Heart right ventricle (tissue), 16 donors: ENCODE data around the gene GOLGA6A. TPM values are rescaled to one million over a fixed set of nuclear protein-coding genes. Genes with fewer than 3 reads are reported as not detected.

Source experiments
- ATAC-seq, 8 donors: fragments of 200-7000 bp; cut with Tn5 transposase; one replicate each; pipeline ENCODE4 v1.9.1; 2020; ENCODE audit warnings: mild to moderate bottlenecking in 8 of 8, moderate library complexity in 8 of 8, moderate number of reproducible peaks in 1 of 8
- DNase-seq, 2 donors: peaks; one replicate each; pipeline ENCODE4 v3.0.0-alpha.2; 2020
- H3K27ac ChIP-seq, 10 donors: fragments of 200-600 bp; sonication (generic) in 2 of 10; one replicate each; pipeline versions ENCODE4 v1.5.0 to v1.8.0; 2020 to 2022; ENCODE audit warnings: mild to moderate bottlenecking in 3 of 10
- H3K27me3 ChIP-seq, 7 donors: fragments of 200-600 bp; one replicate each; pipeline ENCODE4 v1.8.0; 2021 to 2022; ENCODE audit warnings: mild to moderate bottlenecking in 2 of 7
- H3K36me3 ChIP-seq, 9 donors: fragments of 200-600 bp; sonication (generic) in 1 of 9; one replicate each; pipeline versions ENCODE4 v1.5.0 to v1.8.0; 2020 to 2022; ENCODE audit warnings: mild to moderate bottlenecking in 2 of 9
- H3K4me1 ChIP-seq, 9 donors: fragments of 200-600 bp; sonication (generic) in 1 of 9; one replicate each; pipeline versions ENCODE4 v1.5.0 to v1.8.0; 2020 to 2022; ENCODE audit warnings: mild to moderate bottlenecking in 4 of 9
- H3K4me3 ChIP-seq, 10 donors: fragments of 200-600 bp; sonication (generic) in 2 of 10; one replicate each; pipeline versions ENCODE4 v1.5.0 to v1.8.0; 2020 to 2022; ENCODE audit warnings: mild to moderate bottlenecking in 7 of 10, moderate library complexity in 2 of 10
- H3K9me3 ChIP-seq, 11 donors: fragments of 200-600 bp in 10 of 11; sonication (generic) in 2 of 11; one replicate each; pipeline versions ENCODE4 v1.5.0 to v1.8.0; 2013 to 2022; ENCODE audit warnings: mild to moderate bottlenecking in 2 of 11, control low read depth in 1 of 11, moderate library complexity in 1 of 11
- WGBS, 2 donors: extraction: QIAGEN DNeasy Blood & Tissue Kit; methylation state at CpG; one replicate each; pipeline ENCODE4 v1.1.7; 2013; ENCODE audit warnings: inconsistent platforms in 1 of 2; 5-methylcytosine and 5-hydroxymethylcytosine counted together
- intact Hi-C, 10 donors: fragments of 100-400 bp; cut with DNase I; formaldehyde crosslinking; loops; one replicate each; pipeline versions ENCODE4 v1.11.1 to v1.14.2; 2022
- polyA plus RNA-seq, 2 donors: library from polyadenylated mRNA; stranded (reverse); fragments of 200-250 nt; gene quantifications; one replicate each; pipeline ENCODE4 v1.2.3, GENCODE V29; 2013
- total RNA-seq, 10 donors: library from RNA; stranded (reverse); fragmentation: NEBNext Ultra II Directional in 3 of 10; extraction: Animal tissue kit (Norgen Biotek cat#: 25700) in 3 of 10; gene quantifications; one replicate each; pipeline versions ENCODE4 v1.2.1 to v1.2.4, GENCODE V29; 2021 to 2023
- TF ChIP-seq, protein P1 (sequence below), 9 donors: fragments of 200-600 bp; sonication (generic) in 2 of 9; IDR thresholded peaks; one replicate each; pipeline versions ENCODE4 v1.5.0 to v1.8.0; 2021 to 2022; ENCODE audit warnings: antibody characterized with exemption in 9 of 9, mild to moderate bottlenecking in 5 of 9, moderate library complexity in 1 of 9
- donor health status: Arrhythmogenic right ventricular cardiomyopathy.
- donor health status: ischemic (EF 13 %, LVEDD 7.1; RV severe dilation, severe dysfunction).
- donor health status: healthy with polysubstance abuse.
- donor health status: DM: no; HTN: yes; CAD: no.
- donor health status: DM: no; HTN: no; CAD: no.
- donor health status: ischemic (EF 25% LVEDD 6.9; RV normal size, moderate dysfunction).
- donor health status: ischemic (EF 25% LVEDD 5.7; RV mildly dilated, moderate dysfunction).
- donor health status: healthy.
- donor health status: DM: yes; HTN: yes; CAD: no.
- donor health status: Ischemic cardiomyopathy.
- donor health status: ischemic (EF 35%, LVEDD 5.7; RV mildly dilated, moderate dysfunction).
- donor health status: nonischemic (EF 11% LVEDD 7.7; RV severe dilation, severe dysfunction).
- donor health status: DM: yes; HTN: yes; CAD: no.
- donor health status: PGD.
- donor health status: ischemic (EF 29% LVEDD 5.4; RV normal size, mild dysfunction).
- donor health status: nonischemic (EF 23%, LVEDD 6.1; RV moderate dilation, normal function).

Gene GOLGA6A
- total and polyA plus RNA-seq, 12 donors, result not detected

DNA sequence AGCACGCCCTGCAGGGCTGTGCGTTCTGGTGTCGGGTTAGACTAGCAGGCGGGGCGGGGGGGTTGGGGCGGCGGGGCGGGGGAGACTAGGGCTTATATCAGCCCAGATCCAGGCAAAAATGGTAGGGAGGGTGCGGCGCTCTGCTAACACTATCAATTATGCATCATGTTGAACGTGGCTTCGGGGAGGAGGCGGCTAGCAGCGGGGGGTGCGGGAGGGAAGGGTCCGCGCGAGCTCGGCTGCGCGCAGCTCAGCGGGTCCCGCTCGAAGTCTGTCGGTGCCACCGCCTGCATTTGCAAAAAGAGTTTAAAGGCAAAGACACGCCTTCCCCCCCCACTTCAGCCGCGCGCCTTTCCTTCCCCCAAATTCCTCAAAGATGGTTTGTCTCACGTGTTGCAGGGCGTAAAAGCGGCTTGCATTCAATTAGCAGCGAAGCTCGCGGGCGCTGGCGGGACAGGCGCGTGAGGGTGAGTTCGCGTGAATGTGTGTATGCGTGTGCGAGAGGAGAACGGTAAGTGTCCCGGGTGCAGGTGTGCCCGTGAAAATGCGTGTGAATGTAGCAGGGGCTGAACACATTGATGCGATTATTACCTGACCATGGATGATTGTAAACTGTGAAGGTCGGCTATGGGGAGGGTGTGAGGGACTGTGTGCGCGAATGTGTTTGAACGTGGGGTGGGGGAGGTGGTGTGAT, 48.0 kb upstream of the GOLGA6A start, which contains the start of gene ISLR2:
Gene ISLR2, plus strand, starts transcription at position 432 of the 694 bp plus-strand sequence. CDS start 2,169 bp downstream, outside the sequence.
- peaks cover 0 to 98% (median 79%) of the 10 kb centered on the region in 7 donors for H3K27me3 ChIP-seq
- H3K27ac ChIP-seq, result peak within 1 kb of the TSS in 8 of 10 donors; percentile 50 to 89 (median 80)
- DNase-seq (no peak), ATAC-seq (no peak)
- peaks cover 3 to 71% (median 60%) of the 10 kb centered on the region in 9 donors for H3K4me1 ChIP-seq
- WGBS, 2 donors, result 1 to 2% methylated on average over 47 to 53 of the region's 53 CpGs
- TF ChIP-seq, protein P1, sequence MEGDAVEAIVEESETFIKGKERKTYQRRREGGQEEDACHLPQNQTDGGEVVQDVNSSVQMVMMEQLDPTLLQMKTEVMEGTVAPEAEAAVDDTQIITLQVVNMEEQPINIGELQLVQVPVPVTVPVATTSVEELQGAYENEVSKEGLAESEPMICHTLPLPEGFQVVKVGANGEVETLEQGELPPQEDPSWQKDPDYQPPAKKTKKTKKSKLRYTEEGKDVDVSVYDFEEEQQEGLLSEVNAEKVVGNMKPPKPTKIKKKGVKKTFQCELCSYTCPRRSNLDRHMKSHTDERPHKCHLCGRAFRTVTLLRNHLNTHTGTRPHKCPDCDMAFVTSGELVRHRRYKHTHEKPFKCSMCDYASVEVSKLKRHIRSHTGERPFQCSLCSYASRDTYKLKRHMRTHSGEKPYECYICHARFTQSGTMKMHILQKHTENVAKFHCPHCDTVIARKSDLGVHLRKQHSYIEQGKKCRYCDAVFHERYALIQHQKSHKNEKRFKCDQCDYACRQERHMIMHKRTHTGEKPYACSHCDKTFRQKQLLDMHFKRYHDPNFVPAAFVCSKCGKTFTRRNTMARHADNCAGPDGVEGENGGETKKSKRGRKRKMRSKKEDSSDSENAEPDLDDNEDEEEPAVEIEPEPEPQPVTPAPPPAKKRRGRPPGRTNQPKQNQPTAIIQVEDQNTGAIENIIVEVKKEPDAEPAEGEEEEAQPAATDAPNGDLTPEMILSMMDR (IDR thresholded peaks at IDR 0.05), result no peak
- peaks cover 0 to 14% (median 0%) of the 10 kb centered on the region in 9 donors for H3K36me3 ChIP-seq
- H3K9me3 ChIP-seq, result peaks cover 0 to 4% (median 0%) of the 10 kb centered on the region in 11 donors
- intact Hi-C loops, result loop anchor here in 1 of 10 donors (10.0 kb wide), 1 partner anchor 114 kb away; no protein-coding TSS in a partner anchor
- H3K4me3 ChIP-seq, result peak within 1 kb of the TSS; percentile 20 to 64 (median 52)

- WGBS, 2 donors, result 1 to 2% methylated on average over 40 of the region's 40 CpGs
- DNase-seq (no peak), ATAC-seq (no peak)
- H3K4me3 ChIP-seq, result peak overlapping the region; percentile 20 to 64 (median 52)
- H3K9me3 ChIP-seq, result peaks cover 0 to 3% (median 0%) of the 10 kb centered on the region in 11 donors
- H3K4me1 ChIP-seq, result peaks cover 3 to 65% (median 55%) of the 10 kb centered on the region in 9 donors
- H3K27ac ChIP-seq, result peak overlapping the region in 8 of 10 donors; percentile 50 to 89 (median 80)
- H3K36me3 ChIP-seq, result peaks cover 0 to 14% (median 0%) of the 10 kb centered on the region in 9 donors
- H3K27me3 ChIP-seq, result peaks cover 0 to 98% (median 79%) of the 10 kb centered on the region in 7 donors
- TF ChIP-seq, protein P1 (IDR thresholded peaks at IDR 0.05), result no peak
- intact Hi-C loops, result loop anchor here in 9 of 10 donors (2.0 to 10.0 kb wide), 10 partner anchors 51 to 193 kb away; no protein-coding TSS in a partner anchor
Measured at GRCh38 chr15:74129586-74130154, 47.3 kb upstream of the GOLGA6A start.

DNA sequence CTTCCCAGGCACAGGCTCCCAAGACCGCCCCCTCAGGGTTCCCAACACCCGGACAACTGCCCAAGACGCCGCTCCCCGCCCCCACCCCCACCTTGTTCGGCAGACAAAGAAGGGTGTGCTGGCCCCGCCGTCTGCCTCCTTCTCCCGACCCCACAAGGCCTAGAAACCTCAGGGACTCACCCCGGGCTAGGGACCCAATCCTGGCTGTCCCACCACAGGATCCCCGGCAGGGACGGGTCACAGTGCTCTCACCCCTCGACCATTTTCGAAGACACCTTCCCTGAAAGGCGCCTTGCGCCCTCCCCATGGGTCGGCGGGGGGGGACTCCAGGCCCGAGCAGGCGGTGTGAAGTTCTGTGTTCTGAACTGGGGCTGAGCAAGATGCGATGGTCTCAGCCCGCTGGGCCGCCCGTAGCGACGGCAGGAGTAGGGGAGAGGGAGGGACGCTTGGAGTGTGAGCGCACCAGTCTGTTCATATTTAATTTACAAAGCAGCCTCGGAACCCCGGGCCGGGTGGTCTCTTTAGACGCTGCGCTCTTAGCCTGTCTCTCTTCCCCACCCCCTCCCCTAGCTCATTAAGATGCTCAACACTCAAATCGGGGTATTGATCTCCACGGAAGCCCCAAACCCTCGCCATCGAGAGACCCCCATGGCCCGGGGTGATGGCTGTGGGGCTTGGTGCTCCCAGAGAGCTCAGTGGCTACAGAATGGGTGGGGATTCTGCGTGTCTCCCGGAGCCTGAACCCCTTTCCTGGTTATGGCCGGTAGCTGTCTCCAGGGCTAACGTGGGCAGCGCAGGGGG, 46.6 kb upstream of the GOLGA6A start:
- peak in 4 of 8 donors; percentile 1 to 25 (median 16) for ATAC-seq
- Histone ChIP-seq H3K27ac (peak overlapping the region in 8 of 10 donors; percentile 50 to 89 (median 80)), H3K4me3 (peak overlapping the region; percentile 20 to 64 (median 52)), H3K27me3 (peaks cover 0 to 98% (median 79%) of the 10 kb centered on the region in 7 donors), H3K9me3 (no peaks in the 10 kb centered on the region), H3K36me3 (peaks cover 0 to 14% (median 0%) of the 10 kb centered on the region in 9 donors), H3K4me1 (peaks cover 3 to 60% (median 49%) of the 10 kb centered on the region in 9 donors)
- 9 to 10% methylated on average over 41 to 43 of the region's 43 CpGs for WGBS, 2 donors
- DNase-seq, result no peak
- intact Hi-C loops, result loop anchor here in 9 of 10 donors (2.0 to 10.0 kb wide), 10 partner anchors 52 to 193 kb away; no protein-coding TSS in a partner anchor
- TF ChIP-seq, protein P1 (IDR thresholded peaks at IDR 0.05), result no peak
